Activated CD4-positive, alpha-beta T cell treated with anti-CD3 and anti-CD28 coated beads, Interleukin-2, Interleukin-4, amounts not matched to agents 100 ng/mL and 50 ng/mL, durations not matched to agents 16 hours and 8 hours (primary cell): ENCODE results near the gene FEV.

Experiments
- DNase-seq: peaks from one replicate; pipeline ENCODE4 v3.0.0-alpha.2; 2020; ENCODE audit warnings: low spot score

FEV gene

GRCh38 chr2:218993345-218994315 is 8.6 kb upstream of the FEV start, which contains the start of gene CRYBA2:
TSS of gene CRYBA2 (minus strand) at chr2:218993422. CDS start at chr2:218993176, 246 bp downstream.
- DNase-seq = no peak

GRCh38 chr2:218992703-218993344 is 7.8 kb upstream of the FEV start:
- no peak for DNase-seq

- no peak for DNase-seq
Observed at GRCh38 chr2:218992196-218992595, 7.2 kb upstream of the FEV start.

GRCh38 chr2:218991674-218992168 is 6.7 kb upstream of the FEV start:
- no peak for DNase-seq

GRCh38 chr2:218990612-218991011 is 5.6 kb upstream of the FEV start:
- DNase-seq = no peak

- no peak for DNase-seq
Observed at GRCh38 chr2:218990052-218990451, 5.1 kb upstream of the FEV start.

- no peak for DNase-seq
Observed at GRCh38 chr2:218988650-218989049, 3.7 kb upstream of the FEV start.

- DNase-seq = no peak
Observed at GRCh38 chr2:218988164-218988563, 3.2 kb upstream of the FEV start.

GRCh38 chr2:218986148-218986761 is 1.3 kb upstream of the FEV start:
- no peak for DNase-seq

- DNase-seq = no peak
Observed at GRCh38 chr2:218985325-218986091, 524 bp upstream of the FEV start.

GRCh38 chr2:218984239-218985020 is 554 bp downstream of the FEV start:
- no peak for DNase-seq

GRCh38 chr2:218983934-218984238 is 1.1 kb downstream of the FEV start:
- no peak for DNase-seq

GRCh38 chr2:218983263-218983933 is 1.6 kb downstream of the FEV start:
- no peak for DNase-seq

- DNase-seq = no peak
Observed at GRCh38 chr2:218982586-218983262, 2.3 kb downstream of the FEV start.

- peak; percentile 24 for DNase-seq
Observed at GRCh38 chr2:218981881-218982585, 3.0 kb downstream of the FEV start.

GRCh38 chr2:218981390-218981880 is 3.5 kb downstream of the FEV start:
- no peak for DNase-seq

- DNase-seq = no peak
Observed at GRCh38 chr2:218980735-218981389, 4.1 kb downstream of the FEV start.

GRCh38 chr2:218979846-218980734 is 4.9 kb downstream of the FEV start:
- DNase-seq = peak; percentile 87
